Measurements from ENCODE around the gene STK11IP.

GRCh38 chr2:219612577-219613286 is 15.1 kb downstream of the STK11IP start:
- TF ChIP-seq EZH2 (IDR thresholded peaks at IDR 0.05; ENCODE audit: borderline replicate concordance, insufficient read depth, low read depth, low read length, poor library complexity, severe bottlenecking), result no peak
- no peak for TF ChIP-seq CTCF (IDR thresholded peaks at IDR 0.05)
